Gastrocnemius medialis (tissue), 4 donors: Measurements from ENCODE around the gene BACE2. TPM values are rescaled to one million over a fixed set of nuclear protein-coding genes. Genes with fewer than 3 reads are reported as not detected.

Experiments
- ATAC-seq, 2 donors: fragments of 150-250 bp; one replicate each; pipeline ENCODE4 v1.9.1; 2016
- DNase-seq, 2 donors: peaks; one replicate each; pipeline ENCODE4 v3.0.0-alpha.2; 2019
- H3K27ac ChIP-seq, 4 donors: fragments of 200-600 bp; sonication (generic); 1 replicate in 1 of 4; 2 replicates in 3 of 4; pipeline ENCODE4 v1.5.1; 2016 to 2018; ENCODE audit warnings: mild to moderate bottlenecking in 2 of 4, moderate library complexity in 1 of 4
- H3K27me3 ChIP-seq, 3 donors: fragments of 200-600 bp; sonication (generic) in 2 of 3; 1 replicate in 1 of 3; 2 replicates in 2 of 3; pipeline versions ENCODE4 v1.5.1 to v1.6.0; 2016 to 2019; ENCODE audit warnings: mild to moderate bottlenecking in 1 of 3, moderate library complexity in 1 of 3
- H3K36me3 ChIP-seq, 2 donors: fragments of 200-600 bp; sonication (generic) in 1 of 2; one replicate each; pipeline ENCODE4 v1.5.1; 2017 to 2018
- H3K4me1 ChIP-seq, 2 donors: fragments of 200-600 bp; sonication (generic) in 1 of 2; one replicate each; pipeline ENCODE4 v1.5.1; 2016 to 2017; ENCODE audit warnings: mild to moderate bottlenecking in 2 of 2
- H3K4me3 ChIP-seq, 4 donors: fragments of 200-600 bp; sonication (generic) in 3 of 4; 1 replicate in 1 of 4; 2 replicates in 3 of 4; pipeline ENCODE4 v1.5.1; 2016 to 2019; ENCODE audit warnings: mild to moderate bottlenecking in 2 of 4
- H3K9me3 ChIP-seq, 3 donors: fragments of 200-600 bp; sonication (generic) in 2 of 3; 1 replicate in 1 of 3; 2 replicates in 2 of 3; pipeline ENCODE4 v1.5.1; 2016 to 2019
- POLR2A ChIP-seq, 2 donors: fragments of 450-650 bp; IDR thresholded peaks; one replicate each; pipeline ENCODE4 v1.6.1; 2017; ENCODE audit warnings: antibody characterized with exemption in 2 of 2, mild to moderate bottlenecking in 2 of 2, moderate library complexity in 2 of 2
- in situ Hi-C, 4 donors: fragments of 200-750 bp; cut with MboI; loops; one replicate each; pipeline versions ENCODE4 v1.15.0 to v1.8.0; 2017; ENCODE audit warnings: low sequenced_read_pairs in 4 of 4
- intact Hi-C: fragments of 100-400 bp; cut with DNase I; formaldehyde crosslinking; loops from one replicate; pipeline ENCODE4 v1.15.1; 2023; ENCODE audit warnings: low total_unique reads
- total RNA-seq, 4 donors: library from RNA; depleted of rRNA; stranded (reverse); fragments of >200 nt; gene quantifications; one replicate each; pipeline versions ENCODE4 v1.1.0 to v1.2.3, GENCODE V29; 2016
- TF ChIP-seq, protein P1 (sequence below), 5 experiments: fragments of 450-650 bp in 3 of 5; fragments of 200-600 bp in 2 of 5; sonication (generic) in 2 of 5; IDR thresholded peaks in 4 of 5; conservative IDR thresholded peaks in 1 of 5; 1 replicate in 4 of 5; 2 replicates in 1 of 5; pipeline ENCODE4 v1.5.1; 2016 to 2019; ENCODE audit warnings: antibody characterized with exemption in 5 of 5, mild to moderate bottlenecking in 3 of 5, moderate library complexity in 3 of 5

BACE2 gene
- total RNA-seq, 4 donors from 2014 or later = 7.5 to 17.5 (median 9.3) TPM

DNA sequence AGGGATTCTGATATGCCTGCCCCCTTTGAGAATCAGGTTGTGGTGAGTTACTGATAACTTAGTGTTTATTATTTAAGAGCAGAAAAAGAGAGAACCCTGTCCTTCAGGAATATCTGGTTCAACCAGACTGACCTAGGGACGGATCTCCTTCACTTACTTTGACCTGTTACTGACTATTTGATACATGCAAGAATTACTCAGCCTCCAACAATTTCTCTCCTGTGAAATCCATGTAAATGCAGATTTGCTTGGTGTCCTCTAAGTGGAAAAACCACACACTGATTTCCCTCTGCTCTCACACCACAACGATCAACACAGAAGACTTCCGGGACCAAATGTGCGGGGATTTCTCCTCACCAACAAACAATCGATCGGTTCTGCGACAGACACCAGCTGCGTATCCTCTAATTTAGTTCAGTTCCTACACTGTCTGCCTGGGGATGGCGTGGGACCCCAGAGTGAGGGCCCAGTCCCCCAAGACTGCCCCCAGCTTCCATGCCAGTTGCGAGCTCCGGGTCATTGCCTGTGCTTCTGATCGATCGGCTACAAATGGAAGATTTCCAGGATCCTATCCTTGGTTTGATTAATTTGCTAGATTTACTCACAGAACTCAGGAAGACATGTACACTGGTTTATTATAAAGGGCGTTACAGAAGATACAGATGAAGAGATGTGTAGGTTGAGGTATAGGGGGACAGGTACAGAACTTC lies 51.7 kb downstream of the BACE2 start:
- H3K4me1 ChIP-seq = peaks cover 0 to 7% of the 10 kb centered on the region in 2 donors
- H3K36me3 ChIP-seq = no peaks in the 10 kb centered on the region
- in situ Hi-C loops (no loop called here), intact Hi-C loops (no loop called here)
- TF ChIP-seq, protein P1, sequence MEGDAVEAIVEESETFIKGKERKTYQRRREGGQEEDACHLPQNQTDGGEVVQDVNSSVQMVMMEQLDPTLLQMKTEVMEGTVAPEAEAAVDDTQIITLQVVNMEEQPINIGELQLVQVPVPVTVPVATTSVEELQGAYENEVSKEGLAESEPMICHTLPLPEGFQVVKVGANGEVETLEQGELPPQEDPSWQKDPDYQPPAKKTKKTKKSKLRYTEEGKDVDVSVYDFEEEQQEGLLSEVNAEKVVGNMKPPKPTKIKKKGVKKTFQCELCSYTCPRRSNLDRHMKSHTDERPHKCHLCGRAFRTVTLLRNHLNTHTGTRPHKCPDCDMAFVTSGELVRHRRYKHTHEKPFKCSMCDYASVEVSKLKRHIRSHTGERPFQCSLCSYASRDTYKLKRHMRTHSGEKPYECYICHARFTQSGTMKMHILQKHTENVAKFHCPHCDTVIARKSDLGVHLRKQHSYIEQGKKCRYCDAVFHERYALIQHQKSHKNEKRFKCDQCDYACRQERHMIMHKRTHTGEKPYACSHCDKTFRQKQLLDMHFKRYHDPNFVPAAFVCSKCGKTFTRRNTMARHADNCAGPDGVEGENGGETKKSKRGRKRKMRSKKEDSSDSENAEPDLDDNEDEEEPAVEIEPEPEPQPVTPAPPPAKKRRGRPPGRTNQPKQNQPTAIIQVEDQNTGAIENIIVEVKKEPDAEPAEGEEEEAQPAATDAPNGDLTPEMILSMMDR (IDR thresholded peaks at IDR 0.05 in 4 of 5, conservative IDR thresholded peaks at IDR 0.05 in 1 of 5) = no peak
- TF ChIP-seq POLR2A (IDR thresholded peaks at IDR 0.05) = no peak
- H3K9me3 ChIP-seq = no peaks in the 10 kb centered on the region
- no peak overlapping the region for H3K27ac ChIP-seq
- DNase-seq = no peak
- H3K27me3 ChIP-seq = no peaks in the 10 kb centered on the region
- H3K4me3 ChIP-seq = no peak overlapping the region
- ATAC-seq = no peak

- no peaks in the 10 kb centered on the region for H3K9me3 ChIP-seq
- H3K4me1 ChIP-seq = peaks cover 0 to 6% of the 10 kb centered on the region in 2 donors
- H3K27me3 ChIP-seq = no peaks in the 10 kb centered on the region
- TF ChIP-seq, protein P1 (IDR thresholded peaks at IDR 0.05 in 4 of 5, conservative IDR thresholded peaks at IDR 0.05 in 1 of 5) = no peak
- TF ChIP-seq POLR2A (IDR thresholded peaks at IDR 0.05) = no peak
- no peak for ATAC-seq
- DNase-seq = no peak
- H3K27ac ChIP-seq = no peak overlapping the region
- in situ Hi-C loops = no loop called here
- H3K4me3 ChIP-seq = no peak overlapping the region
- H3K36me3 ChIP-seq = no peaks in the 10 kb centered on the region
- intact Hi-C loops = no loop called here
Measured at GRCh38 chr21:41220208-41220733, 52.3 kb downstream of the BACE2 start.

GRCh38 chr21:41222247-41223068 lies 54.5 kb downstream of the BACE2 start:
- Histone ChIP-seq H3K27ac (peak overlapping the region in 1 of 4 donors; percentile 42), H3K4me3 (no peak overlapping the region), H3K36me3 (no peaks in the 10 kb centered on the region), H3K9me3 (no peaks in the 10 kb centered on the region), H3K4me1 (no peaks in the 10 kb centered on the region), H3K27me3 (no peaks in the 10 kb centered on the region)
- TF ChIP-seq, protein P1 (IDR thresholded peaks at IDR 0.05 in 4 of 5, conservative IDR thresholded peaks at IDR 0.05 in 1 of 5) = no peak
- no peak for TF ChIP-seq POLR2A (IDR thresholded peaks at IDR 0.05)
- DNase-seq (no peak), ATAC-seq (no peak)
- intact Hi-C loops (no loop called here), in situ Hi-C loops (no loop called here)

- ATAC-seq (no peak), DNase-seq (no peak)
- no peaks in the 10 kb centered on the region for H3K36me3 ChIP-seq
- in situ Hi-C loops (no loop called here), intact Hi-C loops (no loop called here)
- no peaks in the 10 kb centered on the region for H3K4me1 ChIP-seq
- H3K27me3 ChIP-seq = no peaks in the 10 kb centered on the region
- no peak overlapping the region for H3K4me3 ChIP-seq
- H3K27ac ChIP-seq = no peak overlapping the region
- no peaks in the 10 kb centered on the region for H3K9me3 ChIP-seq
- TF ChIP-seq, protein P1 (IDR thresholded peaks at IDR 0.05 in 4 of 5, conservative IDR thresholded peaks at IDR 0.05 in 1 of 5) = no peak
- no peak for TF ChIP-seq POLR2A (IDR thresholded peaks at IDR 0.05)
Measured at GRCh38 chr21:41226853-41227252, 58.9 kb downstream of the BACE2 start.
